Epidermal melanocyte (primary cell): ENCODE results near the gene MTFR2.
A peak's percentile ranks its signal among the peaks of the same experiment; 100 is the strongest.

Experiments
- DNase-seq: peaks from one replicate; pipeline ENCODE4 v3.0.0; 2011; ENCODE audit warnings: low spot score; ENCODE audit not compliant: insufficient read length

The MTFR2 gene

GRCh38 chr6:136249811-136250685 is at the start of gene MTFR2:
Gene MTFR2, minus strand, starts transcription at chr6:136250311. Its CDS starts 1,212 bp downstream, at chr6:136249099.
- peak; percentile 98 for DNase-seq

DNA sequence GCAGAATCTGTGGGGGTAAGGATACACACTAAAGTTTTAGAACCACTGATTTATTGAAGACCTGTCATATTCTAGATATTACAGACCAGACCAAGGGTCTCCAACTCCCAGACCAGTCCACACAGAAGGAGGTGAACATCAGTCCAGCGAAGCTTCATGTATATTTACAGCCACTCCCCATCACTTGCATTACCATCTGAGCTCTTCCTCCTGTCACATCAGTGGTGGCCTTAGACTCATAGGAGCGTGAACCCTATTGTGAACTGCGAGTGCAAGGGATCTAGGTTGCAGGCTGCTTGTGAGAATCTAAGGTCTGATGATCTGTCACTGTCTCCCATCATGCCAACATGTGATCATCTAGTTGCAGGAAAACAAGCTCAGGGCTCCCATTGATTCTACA is 44.5 kb upstream of the MTFR2 start:
- no peak for DNase-seq

DNA sequence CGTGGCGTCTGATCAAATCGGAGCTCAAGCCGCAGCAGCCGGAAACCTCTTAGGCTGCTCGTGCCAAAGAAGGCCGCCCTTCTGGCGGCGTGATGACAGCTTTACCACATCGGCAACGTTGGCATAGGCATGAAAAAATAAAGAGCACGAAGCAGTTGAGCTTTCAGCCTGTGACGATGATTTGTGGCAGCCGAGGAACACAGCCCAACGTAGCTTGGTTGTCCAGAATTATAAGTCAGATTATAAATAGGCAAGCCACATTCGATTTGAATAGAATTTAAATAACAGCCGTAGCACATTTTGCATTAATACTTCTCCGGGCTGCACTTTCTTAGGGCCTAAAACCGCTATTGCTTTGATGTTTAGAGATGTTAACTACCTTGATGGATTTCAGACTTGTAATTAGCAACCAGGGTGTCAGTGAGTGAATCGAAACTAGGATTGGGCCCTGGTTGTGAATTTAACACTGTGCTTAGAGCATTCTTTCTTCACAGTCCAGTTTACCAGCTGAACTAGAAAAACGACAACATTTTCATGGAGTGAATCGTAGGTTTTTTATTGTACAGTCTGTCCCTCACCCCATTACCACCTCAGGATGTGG is 40.4 kb upstream of the MTFR2 start:
- peak; percentile 60 for DNase-seq

GRCh38 chr6:136289579-136290409 is 39.7 kb upstream of the MTFR2 start, which contains the start of gene BCLAF1:
Gene BCLAF1, minus strand, starts transcription at chr6:136289846. Its CDS starts 9,980 bp downstream, at chr6:136279866.
- peak; percentile 85 for DNase-seq

DNA sequence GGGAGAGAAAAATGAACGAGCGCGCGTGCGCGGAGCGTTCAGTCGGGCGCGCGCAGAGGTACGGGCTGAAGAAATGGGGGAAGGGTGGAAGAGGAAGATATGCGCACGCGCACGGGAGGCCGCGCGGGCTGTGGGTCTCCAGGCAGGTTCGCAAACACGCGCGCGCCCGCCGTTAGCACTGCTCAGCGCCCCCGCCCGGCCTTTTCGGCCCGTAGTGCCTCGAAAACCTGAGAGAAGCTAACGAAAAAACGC is 39.1 kb upstream of the MTFR2 start:
- DNase-seq = peak; percentile 45

GRCh38 chr6:136288566-136289326 is 38.6 kb upstream of the MTFR2 start:
- DNase-seq = peak; percentile 61

- DNase-seq = no peak
These were observed 34.8 kb upstream of the MTFR2 start for GRCh38 chr6:136284909-136285308.

- no peak for DNase-seq
These were observed 32.8 kb upstream of the MTFR2 start for GRCh38 chr6:136282906-136283305.

DNA sequence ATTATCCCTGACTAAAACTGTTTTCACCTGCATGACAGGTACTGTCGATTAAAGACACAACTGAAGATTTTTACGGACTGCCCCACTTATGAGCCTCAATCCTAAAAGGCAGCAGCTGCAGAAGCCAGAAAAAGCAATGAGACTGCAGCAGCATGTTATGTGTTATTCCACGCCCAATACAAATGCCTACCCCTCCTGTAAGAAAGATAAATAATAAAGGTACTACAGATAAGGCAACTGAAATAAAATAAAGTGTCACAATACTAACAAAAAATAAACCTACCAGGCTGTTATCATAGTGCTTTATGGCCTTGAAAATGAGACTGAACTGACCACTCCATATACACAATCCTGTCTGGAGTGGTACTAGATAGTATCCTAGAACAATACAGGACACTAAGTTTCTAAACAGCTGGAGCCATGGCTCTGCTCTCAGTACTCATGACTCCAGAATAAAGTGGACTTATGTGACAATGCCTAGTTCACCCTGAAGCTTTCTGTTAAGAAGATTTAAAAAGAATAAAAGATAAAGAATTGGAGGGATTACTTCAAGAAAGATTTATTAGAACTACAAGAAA is 30.0 kb upstream of the MTFR2 start:
- DNase-seq = no peak

DNA sequence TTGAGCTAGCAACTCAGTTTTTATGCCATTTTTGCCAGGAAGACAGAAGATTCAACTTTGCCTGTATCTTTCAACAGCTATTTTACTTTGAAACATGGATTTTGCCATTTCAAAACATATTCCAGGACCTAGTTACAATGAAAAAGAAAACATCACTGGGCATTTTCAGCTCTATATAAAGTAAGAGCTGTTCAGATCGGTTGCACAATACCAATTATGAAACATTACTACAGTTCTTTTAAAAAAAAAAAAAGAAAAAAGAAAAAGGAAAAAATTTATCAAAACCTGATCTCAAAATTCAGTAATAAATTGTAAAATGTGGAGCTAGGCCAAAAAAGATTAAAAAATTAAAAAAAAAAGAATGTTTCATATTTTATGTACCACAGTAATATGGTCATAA is 24.0 kb upstream of the MTFR2 start:
- DNase-seq = no peak

- no peak for DNase-seq
These were observed 15.0 kb upstream of the MTFR2 start for GRCh38 chr6:136265101-136265500.

GRCh38 chr6:136262940-136263339 is 12.8 kb upstream of the MTFR2 start:
- DNase-seq = no peak

DNA sequence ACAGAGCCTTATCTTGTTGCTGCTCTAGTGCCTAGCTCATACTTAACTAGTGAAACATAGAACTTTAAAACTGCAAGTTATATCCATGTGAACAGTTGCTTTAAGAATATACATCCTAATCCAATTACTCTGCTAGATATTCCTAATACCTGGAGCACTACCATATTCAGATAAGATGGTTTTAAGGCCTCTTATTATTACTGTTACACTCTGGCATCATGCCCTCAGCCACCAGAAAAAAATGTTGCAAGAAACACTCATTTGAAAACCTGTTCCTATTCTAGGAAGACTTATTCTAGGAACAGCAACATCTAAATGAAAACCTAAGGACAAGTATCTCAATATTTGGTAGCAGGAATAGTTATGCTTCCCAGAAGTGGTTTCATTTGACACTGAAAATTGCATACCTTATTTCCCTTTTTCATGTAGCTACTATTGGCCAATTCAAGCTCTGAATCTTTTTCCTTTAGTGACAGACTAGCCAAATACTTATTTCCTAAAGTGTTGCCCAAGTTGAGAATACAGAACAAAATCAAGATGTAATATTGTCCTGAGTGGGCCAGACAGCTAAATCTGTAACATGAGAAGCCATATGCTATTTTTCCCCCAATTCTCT is 4.8 kb upstream of the MTFR2 start:
- DNase-seq = no peak

- no peak for DNase-seq
These were observed 3.6 kb upstream of the MTFR2 start for GRCh38 chr6:136253734-136254133.

- no peak for DNase-seq
These were observed 2.3 kb upstream of the MTFR2 start for GRCh38 chr6:136252441-136252840.

DNA sequence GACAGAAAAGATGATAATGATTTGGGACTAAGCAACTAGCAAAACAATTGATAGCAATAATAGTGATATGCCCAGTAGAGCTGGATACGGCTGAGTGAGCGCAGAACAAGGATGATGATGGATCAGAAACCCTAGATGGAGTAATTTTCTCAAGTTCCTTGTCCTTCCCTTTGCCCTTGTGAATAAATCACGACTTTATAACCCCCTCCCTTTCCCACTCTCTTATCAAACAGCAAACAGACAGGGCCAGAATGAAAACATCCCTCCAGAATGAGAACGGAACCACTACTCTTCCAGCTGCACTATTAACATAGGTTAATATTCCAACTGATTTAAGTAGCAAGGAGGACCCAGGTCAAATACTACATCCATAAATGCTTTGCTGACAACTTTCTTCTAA is 1.3 kb upstream of the MTFR2 start:
- no peak for DNase-seq

GRCh38 chr6:136250686-136251008 is 536 bp upstream of the MTFR2 start:
- DNase-seq = no peak

DNA sequence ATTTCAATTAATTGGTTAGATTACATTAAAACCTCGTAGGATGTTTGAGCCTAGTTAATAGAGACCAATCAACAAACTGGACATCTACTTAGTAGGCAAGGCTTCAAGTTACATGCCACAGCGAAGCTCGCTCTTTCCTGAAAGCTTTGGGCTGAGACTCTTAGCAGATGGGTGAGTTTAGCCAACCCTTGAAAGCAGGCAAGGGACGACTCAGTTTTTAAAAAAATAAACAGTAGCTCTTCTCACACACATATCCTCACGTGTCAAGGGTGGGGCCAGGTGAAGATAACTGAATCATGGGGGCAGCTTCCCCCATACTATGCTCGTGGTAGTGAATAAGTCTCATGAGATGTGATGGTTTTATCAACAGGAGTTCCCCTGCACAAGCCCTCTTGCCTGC is 775 bp downstream of the MTFR2 start:
- DNase-seq = no peak

DNA sequence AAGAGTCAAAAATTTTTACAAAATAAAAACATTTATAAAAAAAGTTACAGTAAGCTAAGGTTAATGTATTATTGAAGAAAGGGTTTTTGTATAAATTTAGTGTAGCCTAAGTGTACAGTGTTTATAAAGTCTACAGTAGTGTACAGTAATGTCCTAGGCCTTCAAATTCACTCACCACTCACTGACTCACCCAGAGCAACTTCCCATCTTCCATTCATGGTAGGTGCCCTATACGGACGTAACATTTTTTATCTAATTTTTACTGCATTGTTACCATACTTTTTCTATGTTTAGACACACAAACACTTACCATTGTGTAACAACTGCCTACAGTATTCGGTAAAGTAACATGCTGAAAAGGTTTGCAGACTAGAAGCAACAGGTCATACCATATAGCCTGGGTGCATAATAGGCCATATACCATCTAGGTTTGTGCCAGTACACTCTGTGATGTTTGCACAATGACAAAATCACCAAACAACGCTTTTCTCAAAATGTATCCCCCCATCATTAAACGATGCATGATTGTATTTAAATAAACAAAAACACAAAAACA is 6.0 kb downstream of the MTFR2 start:
- DNase-seq = no peak

DNA sequence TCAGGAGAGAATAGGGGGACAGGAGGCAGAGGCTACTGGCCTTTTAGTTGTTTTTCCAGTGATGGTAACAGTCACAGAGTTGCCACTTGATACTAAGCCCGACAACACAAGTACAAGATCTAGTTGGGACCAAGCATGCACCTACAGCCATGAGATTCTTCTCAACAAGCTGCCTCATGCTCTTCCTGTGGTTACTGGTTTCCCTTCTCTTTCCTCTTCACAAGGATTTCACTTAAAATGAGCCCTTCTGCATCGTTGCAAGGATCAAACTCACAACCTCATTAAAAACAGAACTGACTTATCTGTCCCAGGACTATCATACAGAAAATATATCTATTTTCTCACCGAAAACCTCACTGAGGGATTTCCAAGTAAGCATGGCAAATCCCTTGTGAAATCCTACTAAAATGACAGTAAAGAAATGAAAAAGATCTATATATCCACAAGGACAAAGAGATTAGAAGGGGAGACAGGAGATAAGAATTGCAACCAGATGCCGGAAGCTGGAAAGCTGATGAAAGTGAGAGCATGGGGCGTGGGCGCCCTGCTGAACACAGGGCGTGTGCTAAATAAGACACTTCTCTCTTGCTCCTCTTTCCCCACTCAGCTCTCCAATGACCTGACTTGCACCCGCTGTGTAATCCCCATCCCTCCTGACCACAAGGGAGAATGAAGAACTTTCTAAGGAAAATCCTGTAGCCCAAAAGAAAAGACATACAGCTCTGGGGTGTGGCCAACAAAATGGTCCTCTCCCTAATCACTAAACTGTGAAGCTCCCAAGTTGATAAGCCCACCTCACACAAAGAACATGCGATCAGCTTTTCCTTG is 13.4 kb downstream of the MTFR2 start:
- no peak for DNase-seq
